ENCODE results near the gene OSGIN1. TPM values are rescaled to one million over a fixed set of nuclear protein-coding genes. Genes with fewer than 3 reads are reported as not detected.

OSGIN1 gene
- total RNA-seq, 6 experiments from 2014 or later = 40.1 to 170 (median 53.9) TPM

DNA sequence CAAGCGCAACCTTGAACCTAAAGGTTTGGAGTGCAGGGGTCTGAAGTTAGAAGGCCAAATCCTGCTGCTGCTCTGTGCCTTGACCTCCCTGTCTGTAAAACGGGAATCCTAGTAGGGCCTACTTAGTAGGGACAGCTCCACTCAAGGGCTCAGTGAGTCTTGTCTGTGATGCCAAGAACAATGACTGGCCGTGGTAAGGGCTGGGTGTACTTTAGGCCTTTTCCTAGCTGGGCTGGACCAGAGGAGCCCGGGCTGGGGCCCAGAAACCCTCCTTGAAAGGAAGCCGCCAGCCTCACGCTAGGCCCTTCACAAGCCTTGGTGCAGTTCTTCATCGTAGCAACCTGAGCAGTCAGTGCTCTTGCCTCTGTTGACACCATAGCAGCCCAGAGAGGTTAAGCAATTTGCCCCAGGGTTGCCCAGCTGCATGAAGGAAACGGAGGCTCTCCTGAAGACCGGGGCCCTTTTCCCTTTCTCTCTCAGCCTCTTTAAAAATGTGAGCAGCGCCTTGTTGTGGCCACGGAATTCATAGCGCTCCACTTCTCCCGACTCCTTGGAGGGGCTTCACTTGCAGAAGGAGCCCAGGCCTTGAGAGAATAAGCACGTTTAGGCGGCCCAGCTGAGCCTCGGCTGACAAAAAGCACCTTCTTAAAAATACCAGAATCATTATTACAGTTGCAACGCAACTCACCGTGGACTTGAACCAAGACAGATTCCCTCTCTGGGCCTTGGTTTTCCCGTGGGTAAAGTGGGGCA lies 19.4 kb downstream of the OSGIN1 start:
- WGBS (ENCODE audit: insufficient coverage, low coverage, low lambda C conversion rate, missing lambda C conversion rate) = 70% methylated on average over 11 of the region's 19 CpGs

DNA sequence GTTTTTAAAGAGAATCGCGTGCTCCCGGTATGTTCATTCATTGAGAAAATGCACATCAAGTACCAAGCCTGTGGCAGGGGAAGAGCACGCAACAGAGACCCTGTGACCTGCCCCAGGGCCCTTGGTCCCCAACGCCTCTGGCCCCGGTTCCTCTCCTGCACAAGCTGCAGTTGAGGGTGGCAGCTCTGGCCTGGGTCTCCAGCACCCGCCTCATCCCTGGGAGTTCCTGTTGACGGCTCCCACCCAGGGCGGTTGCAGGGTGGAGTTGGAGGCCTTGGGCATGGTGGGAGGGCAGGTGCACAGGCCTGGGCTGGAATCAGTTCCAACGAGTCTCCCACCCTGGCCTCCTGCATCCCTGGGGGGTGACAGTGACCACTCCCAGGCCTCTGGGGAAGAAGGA lies 20.0 kb downstream of the OSGIN1 start:
- intact Hi-C loops (cut with DNase I) = no loop called here
- WGBS (ENCODE audit: insufficient coverage, low coverage, low lambda C conversion rate, missing lambda C conversion rate) = 92% methylated on average over 2 of the region's 10 CpGs
- Histone ChIP-seq H3K27me3 (no peaks in the 10 kb centered on the region), H3K27ac (no peak overlapping the region), H3K4me1 (peaks cover 0 to 4% (median 0%) of the 10 kb centered on the region in 4 donors), H3K36me3 (no peaks in the 10 kb centered on the region), H3K4me3 (no peak overlapping the region), H3K9me3 (no peaks in the 10 kb centered on the region)
- ATAC-seq (no peak), DNase-seq (peak in 1 of 3 donors; percentile 46)
- TF ChIP-seq, protein P1, sequence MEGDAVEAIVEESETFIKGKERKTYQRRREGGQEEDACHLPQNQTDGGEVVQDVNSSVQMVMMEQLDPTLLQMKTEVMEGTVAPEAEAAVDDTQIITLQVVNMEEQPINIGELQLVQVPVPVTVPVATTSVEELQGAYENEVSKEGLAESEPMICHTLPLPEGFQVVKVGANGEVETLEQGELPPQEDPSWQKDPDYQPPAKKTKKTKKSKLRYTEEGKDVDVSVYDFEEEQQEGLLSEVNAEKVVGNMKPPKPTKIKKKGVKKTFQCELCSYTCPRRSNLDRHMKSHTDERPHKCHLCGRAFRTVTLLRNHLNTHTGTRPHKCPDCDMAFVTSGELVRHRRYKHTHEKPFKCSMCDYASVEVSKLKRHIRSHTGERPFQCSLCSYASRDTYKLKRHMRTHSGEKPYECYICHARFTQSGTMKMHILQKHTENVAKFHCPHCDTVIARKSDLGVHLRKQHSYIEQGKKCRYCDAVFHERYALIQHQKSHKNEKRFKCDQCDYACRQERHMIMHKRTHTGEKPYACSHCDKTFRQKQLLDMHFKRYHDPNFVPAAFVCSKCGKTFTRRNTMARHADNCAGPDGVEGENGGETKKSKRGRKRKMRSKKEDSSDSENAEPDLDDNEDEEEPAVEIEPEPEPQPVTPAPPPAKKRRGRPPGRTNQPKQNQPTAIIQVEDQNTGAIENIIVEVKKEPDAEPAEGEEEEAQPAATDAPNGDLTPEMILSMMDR (IDR thresholded peaks at IDR 0.05) = no peak
- TF ChIP-seq POLR2A (IDR thresholded peaks at IDR 0.05) = no peak

More for the DNA sequence above, 19.4 kb downstream of the OSGIN1 start:
- H3K4me3 ChIP-seq = no peak overlapping the region
- H3K4me1 ChIP-seq = peaks cover 0 to 4% (median 0%) of the 10 kb centered on the region in 4 donors
- DNase-seq (peak in 1 of 3 donors; percentile 23), ATAC-seq (no peak)
- no peak overlapping the region for H3K27ac ChIP-seq
- H3K36me3 ChIP-seq = no peaks in the 10 kb centered on the region
- no peaks in the 10 kb centered on the region for H3K9me3 ChIP-seq
- intact Hi-C loops (cut with DNase I) = no loop called here
- no peaks in the 10 kb centered on the region for H3K27me3 ChIP-seq
- TF ChIP-seq POLR2A (IDR thresholded peaks at IDR 0.05) = no peak
- TF ChIP-seq, protein P1 (IDR thresholded peaks at IDR 0.05) = no peak

DNA sequence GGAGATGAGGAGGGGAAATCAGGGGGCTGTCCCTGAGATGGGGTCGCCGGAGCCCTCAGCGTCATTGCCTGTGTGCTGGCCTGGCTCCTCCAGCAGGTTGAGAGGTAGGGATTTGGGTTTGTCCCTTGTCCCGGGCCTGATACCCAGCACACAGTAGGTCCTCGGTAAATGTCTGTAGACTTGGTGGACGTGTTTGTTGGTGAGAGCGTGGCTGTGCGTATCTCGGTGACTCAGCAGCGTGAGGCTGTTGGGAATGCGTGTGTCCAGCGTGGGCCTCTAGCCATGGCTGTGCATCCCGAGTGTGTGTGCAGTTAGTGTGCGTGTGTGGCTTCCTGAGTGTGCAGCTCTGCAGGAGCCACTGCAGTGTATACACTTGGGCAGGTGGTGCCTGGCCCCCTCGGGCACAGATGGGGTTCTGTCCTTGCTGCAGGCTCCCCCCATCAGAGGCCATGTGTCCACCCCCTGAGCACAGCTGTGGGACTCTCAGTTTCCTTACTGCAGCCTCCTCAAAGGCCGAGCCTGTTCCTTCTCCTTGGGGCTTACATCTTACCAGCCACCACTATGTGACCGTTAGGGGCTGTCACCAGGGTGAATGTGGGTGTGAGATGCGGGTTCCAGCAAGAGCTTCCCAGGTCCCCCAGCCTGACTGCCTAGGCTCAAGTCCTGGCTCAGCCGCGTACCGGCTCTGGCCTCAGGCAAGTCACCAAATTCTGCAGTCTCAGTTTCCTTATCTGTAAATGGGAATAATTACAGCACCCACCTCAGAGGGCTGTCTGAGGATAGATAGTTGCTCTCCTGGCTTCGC lies 20.7 kb downstream of the OSGIN1 start:
- Histone ChIP-seq H3K4me3 (no peak overlapping the region), H3K36me3 (peaks cover 0 to 7% (median 0%) of the 10 kb centered on the region in 4 donors), H3K9me3 (no peaks in the 10 kb centered on the region), H3K4me1 (peaks cover 0 to 4% (median 0%) of the 10 kb centered on the region in 4 donors), H3K27ac (no peak overlapping the region), H3K27me3 (no peaks in the 10 kb centered on the region)
- WGBS (ENCODE audit: insufficient coverage, low coverage, low lambda C conversion rate, missing lambda C conversion rate) = 88% methylated on average over 3 of the region's 22 CpGs
- ATAC-seq = no peak
- intact Hi-C loops (cut with DNase I) = no loop called here
- peak in 1 of 3 donors; percentile 43 for DNase-seq
- TF ChIP-seq, protein P1 (IDR thresholded peaks at IDR 0.05) = no peak
- TF ChIP-seq POLR2A (IDR thresholded peaks at IDR 0.05) = no peak

DNA sequence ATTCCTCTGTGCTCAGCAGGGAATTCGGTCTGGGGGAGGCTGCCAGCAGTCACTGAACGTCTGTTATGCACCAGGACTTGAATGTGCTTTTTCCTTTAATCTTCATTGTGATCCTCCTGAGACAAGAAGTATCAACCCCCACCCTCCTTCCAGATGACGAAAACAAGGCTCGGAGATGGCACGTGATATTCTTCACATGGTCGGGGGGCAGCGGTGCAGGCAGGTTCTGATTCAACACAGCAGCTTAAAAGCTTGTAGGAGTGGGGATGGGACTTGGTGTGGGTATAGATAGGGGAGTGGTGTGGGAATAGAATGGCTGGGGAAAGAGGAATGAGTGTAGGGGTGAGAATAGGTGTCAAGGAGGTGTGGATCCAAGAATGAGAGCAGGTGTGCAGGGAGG lies 21.4 kb downstream of the OSGIN1 start:
- intact Hi-C loops (cut with DNase I) = no loop called here

More for the DNA sequence above, 21.4 kb downstream of the OSGIN1 start:
- 69% methylated on average over 7 of the region's 7 CpGs for WGBS (ENCODE audit: insufficient coverage, low coverage, low lambda C conversion rate, missing lambda C conversion rate)
- H3K9me3 ChIP-seq = no peaks in the 10 kb centered on the region
- TF ChIP-seq, protein P1 (IDR thresholded peaks at IDR 0.05) = no peak
- TF ChIP-seq POLR2A (IDR thresholded peaks at IDR 0.05) = no peak
- DNase-seq (peak in 1 of 3 donors; percentile 27), ATAC-seq (no peak)
- H3K27ac ChIP-seq = no peak overlapping the region
- H3K4me1 ChIP-seq = peaks cover 0 to 4% (median 0%) of the 10 kb centered on the region in 4 donors
- H3K36me3 ChIP-seq = peaks cover 0 to 7% (median 0%) of the 10 kb centered on the region in 4 donors
- no peaks in the 10 kb centered on the region for H3K27me3 ChIP-seq
- H3K4me3 ChIP-seq = no peak overlapping the region

Data from right lobe of liver (tissue), 6 donors.